ENCODE measurements around the gene DCX.

The DCX gene

DNA sequence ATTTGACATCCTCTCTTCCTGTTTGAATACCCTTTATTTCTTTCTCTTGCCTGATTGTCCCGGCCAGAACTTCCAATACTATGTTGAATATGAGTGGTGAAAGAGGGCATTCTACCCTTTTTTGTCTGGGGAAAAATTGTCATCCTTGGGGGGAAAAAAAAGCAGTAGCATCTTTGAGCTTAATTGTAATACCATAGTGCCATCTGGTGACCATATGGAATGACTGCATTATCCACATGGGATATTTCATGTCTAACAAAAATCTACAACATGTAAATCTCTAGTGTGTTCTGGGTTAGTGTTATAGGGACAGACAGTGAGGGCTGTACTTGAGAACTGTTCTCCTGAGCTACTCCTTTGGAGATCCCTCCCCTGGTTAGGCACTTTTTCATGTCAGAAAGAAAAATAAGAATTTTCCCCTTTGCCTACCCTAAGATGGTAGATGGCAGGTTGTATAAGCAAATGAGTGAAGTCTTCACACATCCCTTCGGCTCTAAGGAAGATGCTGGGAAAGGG lies 167.7 kb downstream of the DCX start:
- TF ChIP-seq, protein P1, sequence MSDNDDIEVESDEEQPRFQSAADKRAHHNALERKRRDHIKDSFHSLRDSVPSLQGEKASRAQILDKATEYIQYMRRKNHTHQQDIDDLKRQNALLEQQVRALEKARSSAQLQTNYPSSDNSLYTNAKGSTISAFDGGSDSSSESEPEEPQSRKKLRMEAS (IDR thresholded peaks at IDR 0.05): no peak
- no peak for TF ChIP-seq TCF12 (IDR thresholded peaks at IDR 0.05; ENCODE audit: low read depth)
- TF ChIP-seq CEBPB (IDR thresholded peaks at IDR 0.05): no peak
- TF ChIP-seq, protein P2, sequence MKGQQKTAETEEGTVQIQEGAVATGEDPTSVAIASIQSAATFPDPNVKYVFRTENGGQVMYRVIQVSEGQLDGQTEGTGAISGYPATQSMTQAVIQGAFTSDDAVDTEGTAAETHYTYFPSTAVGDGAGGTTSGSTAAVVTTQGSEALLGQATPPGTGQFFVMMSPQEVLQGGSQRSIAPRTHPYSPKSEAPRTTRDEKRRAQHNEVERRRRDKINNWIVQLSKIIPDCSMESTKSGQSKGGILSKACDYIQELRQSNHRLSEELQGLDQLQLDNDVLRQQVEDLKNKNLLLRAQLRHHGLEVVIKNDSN (IDR thresholded peaks at IDR 0.05): no peak
- TF ChIP-seq, protein P3, sequence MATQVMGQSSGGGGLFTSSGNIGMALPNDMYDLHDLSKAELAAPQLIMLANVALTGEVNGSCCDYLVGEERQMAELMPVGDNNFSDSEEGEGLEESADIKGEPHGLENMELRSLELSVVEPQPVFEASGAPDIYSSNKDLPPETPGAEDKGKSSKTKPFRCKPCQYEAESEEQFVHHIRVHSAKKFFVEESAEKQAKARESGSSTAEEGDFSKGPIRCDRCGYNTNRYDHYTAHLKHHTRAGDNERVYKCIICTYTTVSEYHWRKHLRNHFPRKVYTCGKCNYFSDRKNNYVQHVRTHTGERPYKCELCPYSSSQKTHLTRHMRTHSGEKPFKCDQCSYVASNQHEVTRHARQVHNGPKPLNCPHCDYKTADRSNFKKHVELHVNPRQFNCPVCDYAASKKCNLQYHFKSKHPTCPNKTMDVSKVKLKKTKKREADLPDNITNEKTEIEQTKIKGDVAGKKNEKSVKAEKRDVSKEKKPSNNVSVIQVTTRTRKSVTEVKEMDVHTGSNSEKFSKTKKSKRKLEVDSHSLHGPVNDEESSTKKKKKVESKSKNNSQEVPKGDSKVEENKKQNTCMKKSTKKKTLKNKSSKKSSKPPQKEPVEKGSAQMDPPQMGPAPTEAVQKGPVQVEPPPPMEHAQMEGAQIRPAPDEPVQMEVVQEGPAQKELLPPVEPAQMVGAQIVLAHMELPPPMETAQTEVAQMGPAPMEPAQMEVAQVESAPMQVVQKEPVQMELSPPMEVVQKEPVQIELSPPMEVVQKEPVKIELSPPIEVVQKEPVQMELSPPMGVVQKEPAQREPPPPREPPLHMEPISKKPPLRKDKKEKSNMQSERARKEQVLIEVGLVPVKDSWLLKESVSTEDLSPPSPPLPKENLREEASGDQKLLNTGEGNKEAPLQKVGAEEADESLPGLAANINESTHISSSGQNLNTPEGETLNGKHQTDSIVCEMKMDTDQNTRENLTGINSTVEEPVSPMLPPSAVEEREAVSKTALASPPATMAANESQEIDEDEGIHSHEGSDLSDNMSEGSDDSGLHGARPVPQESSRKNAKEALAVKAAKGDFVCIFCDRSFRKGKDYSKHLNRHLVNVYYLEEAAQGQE (IDR thresholded peaks at IDR 0.05; ENCODE audit: low read depth): no peak
- TF ChIP-seq RAD21 (IDR thresholded peaks at IDR 0.05; ENCODE audit: low read depth): peak; percentile 48
- no peak for TF ChIP-seq NFIC (IDR thresholded peaks at IDR 0.05)

All from Ishikawa (cell line).